ENCODE data around the gene ADAMTS18.

- TF ChIP-seq CTCF (IDR thresholded peaks at IDR 0.05) = no peak
- TF ChIP-seq RAD21 (conservative IDR thresholded peaks at IDR 0.05 in 1 of 2, IDR thresholded peaks at IDR 0.05 in 1 of 2) = no peak
- TF ChIP-seq CEBPB (IDR thresholded peaks at IDR 0.05) = no peak
- no peak for TF ChIP-seq POLR2A (IDR thresholded peaks at IDR 0.05; ENCODE audit: low read length)
- no peak for TF ChIP-seq MAFK (IDR thresholded peaks at IDR 0.05; ENCODE audit: partially characterized antibody)
- TF ChIP-seq BCL3 (IDR thresholded peaks at IDR 0.05) = no peak
- TF ChIP-seq ZFP36 (IDR thresholded peaks at IDR 0.05; ENCODE audit: borderline replicate concordance, partially characterized antibody) = no peak
- TF ChIP-seq CHD2 (IDR thresholded peaks at IDR 0.05; ENCODE audit: low read length, partially characterized antibody) = no peak
- TF ChIP-seq ZSCAN20 (CRISPR knock-in tag; IDR thresholded peaks at IDR 0.05) = no peak
Measured at GRCh38 chr16:77404775-77405174, 30.1 kb downstream of the ADAMTS18 start.
